Endodermal cell (in vitro differentiated cells): ENCODE measurements around the gene DAGLA. TPM values are rescaled to one million over a fixed set of nuclear protein-coding genes. Genes with fewer than 3 reads are reported as not detected.

Source experiments
- DNase-seq: peaks from one replicate; pipeline ENCODE4 v3.0.0-alpha.2; 2017
- H3K27ac ChIP-seq: 2 replicates; pipeline ENCODE4 v1.5.1; 2013; ENCODE audit warnings: mild to moderate bottlenecking, low read depth, low read length, moderate library complexity
- H3K27me3 ChIP-seq: 2 replicates; pipeline ENCODE4 v1.6.1; 2013; ENCODE audit warnings: mild to moderate bottlenecking, low read length, moderate library complexity; ENCODE audit not compliant: insufficient read depth, control insufficient read depth, poor library complexity, severe bottlenecking
- H3K36me3 ChIP-seq: 2 replicates; pipeline ENCODE4 v1.7.0; 2013; ENCODE audit warnings: mild to moderate bottlenecking, low read length, moderate library complexity; ENCODE audit not compliant: control insufficient read depth, insufficient read depth
- H3K4me1 ChIP-seq: one replicate; pipeline ENCODE4 v1.7.0; 2013; ENCODE audit warnings: low read length; ENCODE audit not compliant: control insufficient read depth, insufficient read depth
- H3K4me3 ChIP-seq: 2 replicates; pipeline ENCODE4 v1.5.1; 2013; ENCODE audit warnings: mild to moderate bottlenecking, low read length, moderate library complexity
- H3K9ac ChIP-seq: 2 replicates; pipeline ENCODE4 v1.6.1; 2013; ENCODE audit warnings: mild to moderate bottlenecking, low read length, moderate library complexity; ENCODE audit not compliant: poor library complexity, severe bottlenecking; ENCODE audit errors: extremely low read depth
- H3K9me3 ChIP-seq: 2 replicates; pipeline ENCODE4 v1.6.1; 2013; ENCODE audit warnings: mild to moderate bottlenecking, low read length, moderate library complexity; ENCODE audit not compliant: control insufficient read depth
- H3K27ac Mint-ChIP-seq: 2 replicates; pipeline ENCODE4 v1.8.0; 2020; ENCODE audit warnings: mixed read lengths
- H3K27me3 Mint-ChIP-seq: 2 replicates; pipeline ENCODE4 v1.8.0; 2021; ENCODE audit warnings: mild to moderate bottlenecking, mixed read lengths; ENCODE audit not compliant: insufficient read depth
- H3K36me3 Mint-ChIP-seq: 2 replicates; pipeline ENCODE4 v1.8.0; 2020; ENCODE audit warnings: low read depth, mixed read lengths
- H3K4me1 Mint-ChIP-seq: 2 replicates; pipeline ENCODE4 v1.8.0; 2020; ENCODE audit warnings: mixed read lengths
- H3K4me3 Mint-ChIP-seq: 2 replicates; pipeline ENCODE4 v1.8.0; 2020; ENCODE audit warnings: mild to moderate bottlenecking, moderate library complexity, mixed read lengths
- H3K9me3 Mint-ChIP-seq: 2 replicates; pipeline ENCODE4 v1.8.0; 2020; ENCODE audit warnings: mild to moderate bottlenecking, mixed read lengths
- CTCF ChIP-seq: fragments of 200-600 bp; sonication (generic); conservative IDR thresholded peaks from 2 replicates; pipeline ENCODE4 v1.5.0; 2021; ENCODE audit warnings: antibody characterized with exemption, mild to moderate bottlenecking
- WGBS, 2 experiments: methylation state at CpG; one replicate each; pipeline versions ENCODE4 v1.1.5 to v1.1.7; 2013; ENCODE audit warnings: missing lambda C conversion rate in 2 of 2, mixed read lengths in 1 of 2; ENCODE audit not compliant: insufficient coverage in 1 of 2, insufficient read length in 1 of 2; 5-methylcytosine and 5-hydroxymethylcytosine counted together
- total RNA-seq, 2 donors: library from RNA; stranded (reverse); fragmentation: NEBNext Ultra II Directional in 1 of 2; extraction: Animal tissue kit (Norgen Biotek cat#: 25700) in 1 of 2; gene quantifications; 2 replicates in 1 of 2; 3 replicates in 1 of 2; pipeline ENCODE4 v1.2.1, GENCODE V29; 2021

Gene DAGLA
- total RNA-seq, 2 donors from 2014 or later = 5.6 to 8.7 TPM

- WGBS, 2 experiments = 89 to 94% methylated on average over 7 to 11 of the region's 11 CpGs
- DNase-seq = no peak
- H3K27me3 ChIP-seq = no peaks in the 10 kb centered on the region
- no peak overlapping the region for H3K4me3 ChIP-seq
- no peak for TF ChIP-seq CTCF
- no peaks in the 10 kb centered on the region for H3K4me1 ChIP-seq
- H3K36me3 ChIP-seq = no peaks in the 10 kb centered on the region
- no peak overlapping the region for H3K9ac ChIP-seq
- H3K36me3 Mint-ChIP-seq = no peaks in the 10 kb centered on the region
- H3K27ac Mint-ChIP-seq = no peak overlapping the region
- H3K9me3 ChIP-seq = no peaks in the 10 kb centered on the region
- H3K27ac ChIP-seq = no peak overlapping the region
- H3K9me3 Mint-ChIP-seq = no peaks in the 10 kb centered on the region
- no peak overlapping the region for H3K4me3 Mint-ChIP-seq
- no peaks in the 10 kb centered on the region for H3K27me3 Mint-ChIP-seq
- peaks cover 33% of the 10 kb centered on the region for H3K4me1 Mint-ChIP-seq
Observed at GRCh38 chr11:61698173-61698948, 18.2 kb downstream of the DAGLA start.

- H3K27ac ChIP-seq = no peak overlapping the region
- Mint-ChIP-seq H3K36me3 (no peaks in the 10 kb centered on the region), H3K27ac (no peak overlapping the region), H3K4me1 (peaks cover 29% of the 10 kb centered on the region), H3K9me3 (no peaks in the 10 kb centered on the region), H3K27me3 (no peaks in the 10 kb centered on the region), H3K4me3 (no peak overlapping the region)
- H3K4me3 ChIP-seq = no peak overlapping the region
- DNase-seq = no peak
- no peaks in the 10 kb centered on the region for H3K4me1 ChIP-seq
- H3K36me3 ChIP-seq = no peaks in the 10 kb centered on the region
- 91 to 100% methylated on average over 1 to 13 of the region's 13 CpGs for WGBS, 2 experiments
- H3K9ac ChIP-seq = no peak overlapping the region
- H3K9me3 ChIP-seq = no peaks in the 10 kb centered on the region
- no peaks in the 10 kb centered on the region for H3K27me3 ChIP-seq
- no peak for TF ChIP-seq CTCF
Observed at GRCh38 chr11:61699737-61700160, 19.6 kb downstream of the DAGLA start.

- H3K4me3 Mint-ChIP-seq = no peak overlapping the region
- H3K27me3 Mint-ChIP-seq = no peaks in the 10 kb centered on the region
- H3K9me3 Mint-ChIP-seq = no peaks in the 10 kb centered on the region
- Histone ChIP-seq H3K36me3 (no peaks in the 10 kb centered on the region), H3K4me1 (no peaks in the 10 kb centered on the region), H3K9ac (no peak overlapping the region), H3K27me3 (no peaks in the 10 kb centered on the region), H3K9me3 (no peaks in the 10 kb centered on the region), H3K4me3 (no peak overlapping the region), H3K27ac (no peak overlapping the region)
- TF ChIP-seq CTCF = no peak
- DNase-seq = peak; percentile 74
- no peaks in the 10 kb centered on the region for H3K36me3 Mint-ChIP-seq
- peaks cover 29% of the 10 kb centered on the region for H3K4me1 Mint-ChIP-seq
- WGBS, 2 experiments = 86 to 95% methylated on average over 3 to 5 of the region's 5 CpGs
- peak overlapping the region; percentile 52 for H3K27ac Mint-ChIP-seq
Observed at GRCh38 chr11:61700212-61700611, 20.0 kb downstream of the DAGLA start.
